Fibroblast of villous mesenchyme (primary cell): ENCODE measurements around the gene LGALS7. TPM values are rescaled to one million over a fixed set of nuclear protein-coding genes. Genes with fewer than 3 reads are reported as not detected.
"Not testable (repeated sequence)": the region's sequence is repeated elsewhere in the genome, so short reads cannot be mapped to it uniquely, and the experiment has no call there.

Source experiments
- DNase-seq: peaks from one replicate; pipeline ENCODE4 v3.0.0-alpha.2; 2010; ENCODE audit warnings: low read depth
- H3K4me3 ChIP-seq: 2 replicates; pipeline ENCODE4 v1.5.1; 2011; ENCODE audit warnings: low read depth, mild to moderate bottlenecking, low read length
- CTCF ChIP-seq: IDR thresholded peaks from 2 replicates; pipeline ENCODE4 v1.5.1; 2012; ENCODE audit warnings: low read depth, mild to moderate bottlenecking, low read length; ENCODE audit not compliant: insufficient read depth
- total RNA-seq: library from RNA; depleted of rRNA; stranded (reverse); fragments of >200 nt; gene quantifications from 2 replicates; pipeline ENCODE4 v1.2.3, GENCODE V29; 2012

Gene LGALS7
- total RNA-seq, 1 donor: not detected

GRCh38 chr19:38774181-38774950 is 1.0 kb upstream of the LGALS7 start:
- H3K4me3 ChIP-seq: no peak overlapping the region
- no peak for DNase-seq
- no peak for TF ChIP-seq CTCF

GRCh38 chr19:38771569-38771968 is 1.7 kb downstream of the LGALS7 start:
- not testable (repeated sequence) for H3K4me3 ChIP-seq, DNase-seq

- not testable (repeated sequence) for DNase-seq, H3K4me3 ChIP-seq
Measured at GRCh38 chr19:38770949-38771275, 2.4 kb downstream of the LGALS7 start.

- H3K4me3 ChIP-seq, DNase-seq: not testable (repeated sequence)
Measured at GRCh38 chr19:38770228-38770948, 2.9 kb downstream of the LGALS7 start.

GRCh38 chr19:38769635-38770211 is 3.6 kb downstream of the LGALS7 start:
- peak; percentile 71 for DNase-seq
- H3K4me3 ChIP-seq: no peak overlapping the region
- peak; percentile 55 for TF ChIP-seq CTCF

GRCh38 chr19:38766276-38767047 is 6.9 kb downstream of the LGALS7 start:
- no peak overlapping the region for H3K4me3 ChIP-seq
- no peak for TF ChIP-seq CTCF
- no peak for DNase-seq

GRCh38 chr19:38765214-38765613 is 8.1 kb downstream of the LGALS7 start:
- no peak overlapping the region for H3K4me3 ChIP-seq
- TF ChIP-seq CTCF: no peak
- no peak for DNase-seq

- H3K4me3 ChIP-seq: no peak overlapping the region
- DNase-seq: no peak
- no peak for TF ChIP-seq CTCF
Measured at GRCh38 chr19:38763795-38764220, 9.5 kb downstream of the LGALS7 start.

- not testable (repeated sequence) for H3K4me3 ChIP-seq, DNase-seq
Measured at GRCh38 chr19:38761884-38762389, 11.4 kb downstream of the LGALS7 start.

GRCh38 chr19:38760805-38761517 is 12.4 kb downstream of the LGALS7 start:
- not testable (repeated sequence) for H3K4me3 ChIP-seq, DNase-seq
